Heart left ventricle (tissue), 16 donors: ENCODE measurements around the gene KLRC2. TPM values are rescaled to one million over a fixed set of nuclear protein-coding genes. Genes with fewer than 3 reads are reported as not detected.
"Not testable (repeated sequence)": the region's sequence is repeated elsewhere in the genome, so short reads cannot be mapped to it uniquely, and the experiment has no call there.

ENCODE experiments used
- ATAC-seq, 4 donors: fragments of 200-7000 bp; cut with Tn5 transposase; one replicate each; pipeline ENCODE4 v1.9.1; 2020 to 2022; ENCODE audit warnings: moderate library complexity in 4 of 4, mild to moderate bottlenecking in 3 of 4, moderate number of reproducible peaks in 1 of 4
- DNase-seq, 5 donors: peaks; one replicate each; pipeline ENCODE4 v3.0.0-alpha.2; 2020
- H3K27ac ChIP-seq, 12 donors: fragments of 200-600 bp; sonication (generic) in 4 of 12; one replicate each; pipeline versions ENCODE4 v1.5.0 to v1.8.0; 2016 to 2022; ENCODE audit warnings: mild to moderate bottlenecking in 2 of 12
- H3K27me3 ChIP-seq, 9 donors: fragments of 200-600 bp; sonication (generic) in 2 of 9; one replicate each; pipeline versions ENCODE4 v1.5.1 to v1.8.0; 2016 to 2022; ENCODE audit warnings: mild to moderate bottlenecking in 3 of 9
- H3K36me3 ChIP-seq, 9 donors: fragments of 200-600 bp; sonication (generic) in 2 of 9; one replicate each; pipeline versions ENCODE4 v1.5.0 to v1.8.0; 2018 to 2022; ENCODE audit warnings: mild to moderate bottlenecking in 2 of 9
- H3K4me1 ChIP-seq, 12 donors: fragments of 200-600 bp; sonication (generic) in 4 of 12; one replicate each; pipeline versions ENCODE4 v1.5.0 to v1.8.0; 2016 to 2022; ENCODE audit warnings: mild to moderate bottlenecking in 3 of 12
- H3K4me3 ChIP-seq, 12 donors: fragments of 200-600 bp; sonication (generic) in 4 of 12; one replicate each; pipeline versions ENCODE4 v1.5.0 to v1.8.0; 2017 to 2022; ENCODE audit warnings: mild to moderate bottlenecking in 9 of 12, moderate library complexity in 4 of 12
- H3K9me3 ChIP-seq, 12 donors: fragments of 200-600 bp; sonication (generic) in 4 of 12; one replicate each; pipeline versions ENCODE4 v1.5.0 to v1.8.0; 2016 to 2022; ENCODE audit warnings: mild to moderate bottlenecking in 1 of 12
- POLR2A ChIP-seq, 2 donors: fragments of 450-650 bp; IDR thresholded peaks; one replicate each; pipeline ENCODE4 v1.6.1; 2017; ENCODE audit warnings: antibody characterized with exemption in 2 of 2, mild to moderate bottlenecking in 2 of 2, moderate library complexity in 2 of 2
- WGBS, 4 donors: extraction: QIAGEN DNeasy Blood & Tissue Kit in 2 of 4; methylation state at CpG; one replicate each; pipeline versions ENCODE4 v1.1.5 to v1.1.7; 2013 to 2018; 5-methylcytosine and 5-hydroxymethylcytosine counted together
- intact Hi-C, 10 donors: fragments of 100-400 bp; cut with DNase I; formaldehyde crosslinking; loops; one replicate each; pipeline versions ENCODE4 v1.11.1 to v1.14.2; 2022
- polyA plus RNA-seq, 2 donors: library from polyadenylated mRNA; stranded (reverse); fragments of 200-250 nt; gene quantifications; one replicate each; pipeline ENCODE4 v1.2.3, GENCODE V29; 2013
- total RNA-seq, 9 donors: library from RNA; depleted of rRNA in 2 of 9; stranded (reverse); fragments of >200 nt in 2 of 9; fragmentation: NEBNext Ultra II Directional in 3 of 9; extraction: Animal tissue kit (Norgen Biotek cat#: 25700) in 3 of 9; gene quantifications; one replicate each; pipeline versions ENCODE4 v1.1.0 to v1.2.4, GENCODE V29; 2016 to 2023
- TF ChIP-seq, protein P1 (sequence below), 12 donors: fragments of 200-600 bp; sonication (generic) in 4 of 12; IDR thresholded peaks; one replicate each; pipeline versions ENCODE4 v1.5.0 to v1.8.0; 2018 to 2022; ENCODE audit warnings: antibody characterized with exemption in 12 of 12, mild to moderate bottlenecking in 5 of 12
- donor health status: ischemic (EF 13 %, LVEDD 7.1; RV severe dilation, severe dysfunction).
- donor health status: healthy with polysubstance abuse.
- donor health status: DM: no; HTN: yes; CAD: no.
- donor health status: DM: no; HTN: no; CAD: no.
- donor health status: ischemic (EF 25% LVEDD 6.9; RV normal size, moderate dysfunction).
- donor health status: ischemic (EF 25% LVEDD 5.7; RV mildly dilated, moderate dysfunction).
- donor health status: healthy.
- donor health status: DM: yes; HTN: yes; CAD: no.
- donor health status: ischemic (EF 35%, LVEDD 5.7; RV mildly dilated, moderate dysfunction).
- donor health status: nonischemic (EF 11% LVEDD 7.7; RV severe dilation, severe dysfunction).
- donor health status: DM: yes; HTN: yes; CAD: no.
- donor health status: PGD.
- donor health status: ischemic (EF 29% LVEDD 5.4; RV normal size, mild dysfunction).
- donor health status: nonischemic (EF 23%, LVEDD 6.1; RV moderate dilation, normal function).

Gene KLRC2
- total and polyA plus RNA-seq, 11 donors, result 0.51 TPM; not detected in 10

DNA sequence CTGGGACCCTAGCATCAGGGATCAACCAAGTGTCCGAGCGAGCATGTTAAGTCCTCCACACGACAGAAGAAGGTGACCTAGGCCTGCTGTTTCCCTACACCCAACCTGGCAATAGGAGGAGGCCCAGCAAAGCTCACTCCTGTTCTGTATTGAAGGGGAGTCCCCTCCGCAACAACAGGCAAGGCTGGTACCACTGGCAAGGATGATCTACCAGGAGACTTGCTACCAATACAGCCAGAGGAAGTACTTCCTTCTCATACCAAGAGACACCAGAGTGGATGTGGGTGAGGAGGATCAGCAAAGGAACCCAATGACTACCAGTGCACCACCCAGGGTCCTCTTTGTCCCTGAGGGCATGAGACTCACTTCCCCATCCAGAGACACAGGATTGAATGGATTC lies 12.4 kb upstream of the KLRC2 start:
- H3K36me3 ChIP-seq, result no peaks in the 10 kb centered on the region
- H3K4me1 ChIP-seq, result no peaks in the 10 kb centered on the region
- H3K27me3 ChIP-seq, result no peaks in the 10 kb centered on the region
- DNase-seq (no peak), ATAC-seq (no peak)
- intact Hi-C loops, result no loop called here
- WGBS, 4 donors, result 88 to 91% (median 90%) methylated on average over 4 of the region's 4 CpGs
- no peaks in the 10 kb centered on the region for H3K9me3 ChIP-seq
- no peak overlapping the region for H3K27ac ChIP-seq
- no peak overlapping the region for H3K4me3 ChIP-seq
- TF ChIP-seq, protein P1, sequence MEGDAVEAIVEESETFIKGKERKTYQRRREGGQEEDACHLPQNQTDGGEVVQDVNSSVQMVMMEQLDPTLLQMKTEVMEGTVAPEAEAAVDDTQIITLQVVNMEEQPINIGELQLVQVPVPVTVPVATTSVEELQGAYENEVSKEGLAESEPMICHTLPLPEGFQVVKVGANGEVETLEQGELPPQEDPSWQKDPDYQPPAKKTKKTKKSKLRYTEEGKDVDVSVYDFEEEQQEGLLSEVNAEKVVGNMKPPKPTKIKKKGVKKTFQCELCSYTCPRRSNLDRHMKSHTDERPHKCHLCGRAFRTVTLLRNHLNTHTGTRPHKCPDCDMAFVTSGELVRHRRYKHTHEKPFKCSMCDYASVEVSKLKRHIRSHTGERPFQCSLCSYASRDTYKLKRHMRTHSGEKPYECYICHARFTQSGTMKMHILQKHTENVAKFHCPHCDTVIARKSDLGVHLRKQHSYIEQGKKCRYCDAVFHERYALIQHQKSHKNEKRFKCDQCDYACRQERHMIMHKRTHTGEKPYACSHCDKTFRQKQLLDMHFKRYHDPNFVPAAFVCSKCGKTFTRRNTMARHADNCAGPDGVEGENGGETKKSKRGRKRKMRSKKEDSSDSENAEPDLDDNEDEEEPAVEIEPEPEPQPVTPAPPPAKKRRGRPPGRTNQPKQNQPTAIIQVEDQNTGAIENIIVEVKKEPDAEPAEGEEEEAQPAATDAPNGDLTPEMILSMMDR (IDR thresholded peaks at IDR 0.05), result no peak
- TF ChIP-seq POLR2A (IDR thresholded peaks at IDR 0.05), result no peak

- DNase-seq, H3K36me3 ChIP-seq, H3K27ac ChIP-seq, H3K4me1 ChIP-seq, H3K27me3 ChIP-seq, H3K9me3 ChIP-seq, ATAC-seq, intact Hi-C loops, H3K4me3 ChIP-seq: not testable (repeated sequence)
- WGBS, 4 donors, result 81 to 87% (median 81%) methylated on average over 5 of the region's 5 CpGs
Measured at GRCh38 chr12:10446052-10446451, 10.2 kb upstream of the KLRC2 start.

DNA sequence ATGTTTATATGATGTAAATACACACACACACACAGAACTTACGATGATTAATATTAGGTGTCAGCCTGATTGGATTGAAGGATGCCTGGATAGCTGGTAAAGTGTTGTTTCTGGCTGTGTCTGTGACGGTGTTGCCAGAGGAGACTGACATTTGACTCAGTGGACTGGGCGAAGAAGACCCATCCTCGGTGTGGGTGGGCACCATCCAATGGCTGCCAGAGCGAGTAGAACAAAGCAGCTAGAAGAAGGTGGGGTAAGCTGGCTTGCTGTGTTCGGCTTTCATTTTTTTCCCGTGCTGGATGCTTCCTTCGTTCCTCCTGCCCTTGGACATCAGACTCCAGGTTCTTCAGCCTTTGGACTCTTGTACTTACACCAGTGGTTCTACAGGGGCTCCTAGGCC lies 5.3 kb upstream of the KLRC2 start:
- H3K4me1 ChIP-seq, H3K9me3 ChIP-seq, intact Hi-C loops, H3K4me3 ChIP-seq, H3K36me3 ChIP-seq, H3K27me3 ChIP-seq, DNase-seq, H3K27ac ChIP-seq, ATAC-seq: not testable (repeated sequence)
- 81 to 91% (median 89%) methylated on average over 8 of the region's 8 CpGs for WGBS, 4 donors

GRCh38 chr12:10439608-10440274 lies 3.9 kb upstream of the KLRC2 start:
- H3K36me3 ChIP-seq, H3K9me3 ChIP-seq, H3K27me3 ChIP-seq, intact Hi-C loops, ATAC-seq, H3K4me3 ChIP-seq, DNase-seq, H3K27ac ChIP-seq, H3K4me1 ChIP-seq: not testable (repeated sequence)
- 73 to 78% (median 74%) methylated on average over 2 of the region's 2 CpGs for WGBS, 4 donors

DNA sequence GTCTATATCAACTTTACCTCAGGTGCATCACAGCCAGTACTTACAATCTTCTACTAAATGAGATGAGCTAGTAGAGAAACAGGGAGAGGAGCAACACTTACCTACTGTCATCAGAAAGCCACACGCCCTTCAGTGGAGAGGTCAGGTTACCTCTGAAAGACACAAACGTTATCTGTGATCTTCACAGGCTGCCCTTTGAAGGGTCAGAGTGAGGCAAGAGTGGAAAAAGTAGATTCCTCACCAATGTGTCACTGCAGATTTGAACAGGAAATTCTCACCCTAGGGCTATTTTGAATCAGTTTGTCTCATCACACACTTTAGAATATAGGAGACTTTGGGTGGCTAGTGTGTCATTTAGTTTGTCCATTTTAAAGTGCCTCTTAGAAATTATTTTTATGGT lies 1.8 kb upstream of the KLRC2 start:
- H3K9me3 ChIP-seq, intact Hi-C loops, H3K27ac ChIP-seq, ATAC-seq, H3K27me3 ChIP-seq, H3K4me1 ChIP-seq, H3K36me3 ChIP-seq, H3K4me3 ChIP-seq, DNase-seq: not testable (repeated sequence)
- 14 to 17% methylated on average over 2 of the region's 2 CpGs; no CpG with 5 or more reads in 2 of the 4 donors for WGBS, 4 donors

DNA sequence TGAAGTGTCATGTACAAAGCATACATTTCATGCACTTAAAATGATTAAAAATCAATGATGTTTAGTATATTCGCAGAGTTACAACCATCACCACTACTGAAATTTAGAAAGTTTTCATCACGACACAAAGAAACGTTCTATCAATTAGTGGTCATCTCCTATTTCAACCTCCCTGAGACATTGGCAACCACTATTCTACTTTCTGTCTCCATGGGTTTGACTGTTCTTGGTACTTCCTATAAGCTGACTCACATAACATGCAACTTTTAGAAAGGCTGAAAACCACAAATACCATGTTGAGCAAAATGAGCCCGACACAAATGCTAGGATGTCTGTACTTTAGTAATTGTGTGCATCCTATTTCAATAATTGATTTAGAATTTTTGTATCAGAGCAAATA lies 5.2 kb downstream of the KLRC2 start:
- H3K27ac ChIP-seq, H3K27me3 ChIP-seq, ATAC-seq, H3K9me3 ChIP-seq, DNase-seq, H3K36me3 ChIP-seq, intact Hi-C loops, H3K4me1 ChIP-seq, H3K4me3 ChIP-seq: not testable (repeated sequence)
- WGBS, 4 donors, result 87 to 95% (median 89%) methylated on average over 4 of the region's 4 CpGs

- H3K4me1 ChIP-seq, H3K4me3 ChIP-seq, ATAC-seq, H3K27ac ChIP-seq, intact Hi-C loops, H3K27me3 ChIP-seq, H3K36me3 ChIP-seq, DNase-seq, H3K9me3 ChIP-seq: not testable (repeated sequence)
- 84 to 95% (median 88%) methylated on average over 6 to 8 of the region's 8 CpGs for WGBS, 4 donors
Measured at GRCh38 chr12:10425938-10426337, 9.9 kb downstream of the KLRC2 start.

GRCh38 chr12:10424260-10424899 lies 11.4 kb downstream of the KLRC2 start:
- WGBS, 4 donors, result 77 to 100% (median 80%) methylated on average over 1 of the region's 1 CpG; no CpG with 5 or more reads in 1 of the 4 donors
- H3K27me3 ChIP-seq, intact Hi-C loops, H3K36me3 ChIP-seq, H3K9me3 ChIP-seq, H3K27ac ChIP-seq, DNase-seq, H3K4me3 ChIP-seq, H3K4me1 ChIP-seq, ATAC-seq: not testable (repeated sequence)

DNA sequence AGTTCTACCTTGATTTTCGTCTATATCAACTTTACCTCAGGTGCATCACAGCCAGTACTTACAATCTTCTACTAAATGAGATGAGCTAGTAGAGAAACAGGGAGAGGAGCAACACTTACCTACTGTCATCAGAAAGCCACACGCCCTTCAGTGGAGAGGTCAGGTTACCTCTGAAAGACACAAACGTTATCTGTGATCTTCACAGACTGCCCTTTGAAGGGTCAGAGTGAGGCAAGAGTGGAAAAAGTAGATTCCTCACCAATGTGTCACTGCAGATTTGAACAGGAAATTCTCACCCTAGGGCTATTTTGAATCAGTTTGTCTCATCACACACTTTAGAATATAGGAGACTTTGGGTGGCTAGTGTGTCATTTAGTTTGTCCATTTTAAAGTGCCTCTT lies 13.7 kb downstream of the KLRC2 start:
- H3K4me3 ChIP-seq, intact Hi-C loops, ATAC-seq, H3K36me3 ChIP-seq, H3K27me3 ChIP-seq, H3K27ac ChIP-seq, H3K9me3 ChIP-seq, H3K4me1 ChIP-seq, DNase-seq: not testable (repeated sequence)
- 15 to 60% (median 31%) methylated on average over 2 to 3 of the region's 3 CpGs for WGBS, 4 donors

- H3K36me3 ChIP-seq, H3K4me1 ChIP-seq, H3K4me3 ChIP-seq, H3K9me3 ChIP-seq, ATAC-seq, H3K27me3 ChIP-seq, intact Hi-C loops, DNase-seq, H3K27ac ChIP-seq: not testable (repeated sequence)
- 55 to 70% (median 62%) methylated on average over 1 of the region's 1 CpG for WGBS, 4 donors
Measured at GRCh38 chr12:10420334-10420733, 15.5 kb downstream of the KLRC2 start, which contains the start of gene KLRC3. Gene KLRC3, minus strand, starts transcription at chr12:10420595. Its CDS starts 45 bp downstream, at chr12:10420550.
